K562 (cell line): Measurements from ENCODE around the gene NRXN2. TPM values are rescaled to one million over a fixed set of nuclear protein-coding genes. Genes with fewer than 3 reads are reported as not detected.

Experiments used
- BCOR ChIP-seq: fragments of 450-650 bp; IDR thresholded peaks from 2 replicates; pipeline ENCODE4 v1.6.1; 2016
- ETV6 ChIP-seq, 3 experiments: fragments of 150-350 bp in 1 of 3; sonication (generic) in 1 of 3; formaldehyde crosslinking in 1 of 3; IDR thresholded peaks; 2 replicates each; pipeline versions ENCODE4 v1.6.1 to v1.8.0; 2014 to 2022; ENCODE audit warnings: borderline replicate concordance in 2 of 3, low read depth in 2 of 3, antibody characterized with exemption in 1 of 3, low read length in 1 of 3, mild to moderate bottlenecking in 1 of 3, missing genetic modification reagents in 1 of 3
- FOXJ3 ChIP-seq: sonication (generic); formaldehyde crosslinking; IDR thresholded peaks from 2 replicates; pipeline ENCODE4 v1.4.0; 2020; ENCODE audit warnings: mild to moderate bottlenecking, missing genetic modification reagents
- GATA2 ChIP-seq: sonication (generic); formaldehyde crosslinking; IDR thresholded peaks from 2 replicates; pipeline ENCODE4 v1.4.0; 2020; ENCODE audit warnings: mild to moderate bottlenecking, missing genetic modification reagents
- MIER1 ChIP-seq: fragments of 450-650 bp; IDR thresholded peaks from 2 replicates; pipeline ENCODE4 v1.6.1; 2016; ENCODE audit warnings: antibody characterized with exemption, mild to moderate bottlenecking, low read depth
- MTF1 ChIP-seq: fragments of 250-450 bp; sonication (Bioruptor Pico); IDR thresholded peaks from 2 replicates; pipeline ENCODE4 v1.9.0; 2021; ENCODE audit warnings: moderate library complexity, mild to moderate bottlenecking, inconsistent platforms, borderline replicate concordance
- MYNN ChIP-seq, 2 experiments: sonication (generic); formaldehyde crosslinking in 1 of 2; IDR thresholded peaks; 2 replicates each; pipeline versions ENCODE4 v1.5.0 to v1.6.1; 2016 to 2020; ENCODE audit warnings: antibody characterized with exemption in 1 of 2, missing genetic modification reagents in 1 of 2
- NBN ChIP-seq: fragments of 450-650 bp; IDR thresholded peaks from 2 replicates; pipeline ENCODE4 v1.6.1; 2016; ENCODE audit warnings: low read depth, mild to moderate bottlenecking
- SMAD2 ChIP-seq: fragments of 150-350 bp; IDR thresholded peaks from 2 replicates; pipeline ENCODE4 v1.6.1; 2014; ENCODE audit warnings: low read depth, mild to moderate bottlenecking, low read length
- STAG1 ChIP-seq: sonication (generic); formaldehyde crosslinking; IDR thresholded peaks from 2 replicates; pipeline ENCODE4 v1.5.0; 2020; ENCODE audit warnings: missing genetic modification reagents, borderline replicate concordance
- TAF15 ChIP-seq: fragments of 200-400 bp; formaldehyde crosslinking; IDR thresholded peaks from 2 replicates; pipeline ENCODE4 v1.6.1; 2017; ENCODE audit warnings: mild to moderate bottlenecking, low read depth, low read length, moderate library complexity
- YY1 ChIP-seq, 3 experiments: IDR thresholded peaks; 2 replicates each; pipeline ENCODE4 v1.6.1; 2011; ENCODE audit warnings: low read length in 2 of 3, mild to moderate bottlenecking in 2 of 3, moderate library complexity in 2 of 3, borderline replicate concordance in 1 of 3, control low read depth in 1 of 3, low read depth in 1 of 3; ENCODE audit not compliant: insufficient read depth in 3 of 3, insufficient replicate concordance in 2 of 3, control insufficient read depth in 1 of 3, insufficient read length in 1 of 3; ENCODE audit errors: extremely low read depth in 1 of 3
- ZNF384 ChIP-seq: IDR thresholded peaks from 2 replicates; pipeline ENCODE4 v1.6.1; 2012; ENCODE audit warnings: low read depth, low read length, improper control_type of control experiment
- polyA plus RNA-seq, 8 experiments: library from polyadenylated mRNA; depleted of rRNA in 4 of 8; stranded (reverse) in 5 of 8; unstranded in 3 of 8; fragments of >200 nt; fragmentation: Nextera tagmentation in 2 of 8; fragmentation: Illumina TruSeq in 1 of 8; extraction: Ambion mirVana in 2 of 8; extraction: Trizol in 1 of 8; gene quantifications; 2 replicates each; pipeline versions ENCODE4 v1.2.1 to v1.2.3, GENCODE V29; 2011 to 2014; ENCODE audit warnings: inconsistent platforms in 1 of 8, missing spikeins in 1 of 8
- total RNA-seq, 7 experiments: library from RNA; depleted of rRNA in 6 of 7; stranded (reverse); fragments of >200 nt in 6 of 7; fragmentation: Illumina TruSeq in 2 of 7; extraction: Trizol in 2 of 7; gene quantifications; 2 replicates each; pipeline versions ENCODE4 v1.2.1 to v1.2.3, GENCODE V29; 2011 to 2021; ENCODE audit warnings: low replicate concordance in 1 of 7
- TF ChIP-seq, protein P1 (sequence below): fragments of 450-650 bp; IDR thresholded peaks from 2 replicates; pipeline ENCODE4 v1.6.1; 2016; ENCODE audit warnings: borderline replicate concordance
- TF ChIP-seq, protein P2 (sequence below): fragments of 250-450 bp; sonication (Bioruptor Pico); IDR thresholded peaks from 2 replicates; pipeline ENCODE4 v1.8.0; 2022; ENCODE audit warnings: inconsistent platforms
- TF ChIP-seq, protein P3 (sequence below): sonication (generic); formaldehyde crosslinking; IDR thresholded peaks from 2 replicates; pipeline ENCODE4 v1.8.0; 2023; ENCODE audit warnings: mild to moderate bottlenecking, missing genetic modification reagents
- TF ChIP-seq, protein P4 (sequence below), 2 experiments: IDR thresholded peaks in 1 of 2; conservative IDR thresholded peaks in 1 of 2; 2 replicates each; pipeline ENCODE4 v1.6.1; 2016; ENCODE audit warnings: low read depth in 2 of 2, mild to moderate bottlenecking in 1 of 2, missing compliant biosample characterization in 1 of 2, missing genetic modification characterization in 1 of 2, moderate library complexity in 1 of 2

NRXN2 gene
- total and polyA plus RNA-seq, 9 of the 15 experiments (the other 6 are each of a cell fraction or from before 2014, with no cell fraction given), result 0.07 to 0.47 (median 0.15) TPM; not detected in 4

DNA sequence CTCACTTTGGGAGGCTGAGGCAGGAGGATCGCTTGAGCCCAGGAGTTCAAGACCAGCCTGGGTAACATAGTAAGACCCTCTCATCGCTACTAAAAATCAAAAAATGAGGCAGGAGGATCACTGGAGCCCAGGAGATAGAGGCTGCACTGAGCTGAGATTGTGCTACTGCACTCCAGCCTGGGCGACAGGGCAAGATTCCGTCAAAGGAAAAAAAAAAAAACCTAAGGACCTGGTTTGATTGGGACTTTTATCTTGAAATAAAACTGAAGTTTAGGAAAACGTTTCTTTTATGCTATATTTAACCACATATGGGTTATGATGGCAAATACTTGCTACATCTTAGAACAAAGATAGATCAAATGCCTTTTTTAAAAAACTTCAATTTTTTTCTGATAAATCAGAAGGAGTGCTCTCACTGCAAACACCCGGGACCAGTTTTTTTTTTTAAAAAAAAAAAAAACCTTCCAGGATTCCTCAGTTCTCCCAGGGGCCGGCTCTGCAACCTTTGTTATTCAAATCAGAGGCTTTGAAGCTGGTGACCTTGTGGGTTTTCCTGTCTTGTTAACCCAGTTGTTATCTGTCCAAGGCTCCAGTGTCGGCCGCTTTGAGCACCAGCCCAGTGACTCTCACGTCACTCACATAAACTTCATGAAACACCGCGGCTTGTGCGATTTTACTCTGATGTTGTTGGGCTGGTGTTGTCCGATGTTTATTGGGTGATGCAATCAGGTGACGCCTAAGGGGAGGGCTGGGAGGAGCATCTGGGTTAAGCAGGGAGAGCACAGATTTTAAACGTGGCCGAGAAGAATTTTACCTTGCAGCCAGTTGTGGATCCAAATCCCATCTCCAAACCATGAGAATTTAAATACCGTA is 156.7 kb downstream of the NRXN2 start (continued):
- TF ChIP-seq ETV6 (IDR thresholded peaks at IDR 0.05; ENCODE audit: borderline replicate concordance in 1 of 2, low read depth in 2 of 2, low read length in 1 of 2) (no peak), ETV6 (CRISPR knock-in tag; IDR thresholded peaks at IDR 0.05; ENCODE audit: borderline replicate concordance) (no peak), STAG1 (CRISPR knock-in tag) (no peak), GATA2 (CRISPR knock-in tag) (no peak), ZNF384 (peak; percentile 41), NBN (no peak), BCOR (no peak), MIER1 (no peak), MYNN (IDR thresholded peaks at IDR 0.05) (no peak), MYNN (CRISPR knock-in tag; IDR thresholded peaks at IDR 0.05) (no peak), SMAD2 (no peak), YY1 (IDR thresholded peaks at IDR 0.05; ENCODE audit: borderline replicate concordance in 1 of 3, control insufficient read depth in 1 of 3, extremely low read depth in 1 of 3, insufficient read depth in 3 of 3, insufficient read length in 1 of 3, insufficient replicate concordance in 2 of 3, low read depth in 1 of 3, low read length in 2 of 3) (no peak), TAF15 (no peak), FOXJ3 (no peak), MTF1 (no peak)
- TF ChIP-seq, protein P1, sequence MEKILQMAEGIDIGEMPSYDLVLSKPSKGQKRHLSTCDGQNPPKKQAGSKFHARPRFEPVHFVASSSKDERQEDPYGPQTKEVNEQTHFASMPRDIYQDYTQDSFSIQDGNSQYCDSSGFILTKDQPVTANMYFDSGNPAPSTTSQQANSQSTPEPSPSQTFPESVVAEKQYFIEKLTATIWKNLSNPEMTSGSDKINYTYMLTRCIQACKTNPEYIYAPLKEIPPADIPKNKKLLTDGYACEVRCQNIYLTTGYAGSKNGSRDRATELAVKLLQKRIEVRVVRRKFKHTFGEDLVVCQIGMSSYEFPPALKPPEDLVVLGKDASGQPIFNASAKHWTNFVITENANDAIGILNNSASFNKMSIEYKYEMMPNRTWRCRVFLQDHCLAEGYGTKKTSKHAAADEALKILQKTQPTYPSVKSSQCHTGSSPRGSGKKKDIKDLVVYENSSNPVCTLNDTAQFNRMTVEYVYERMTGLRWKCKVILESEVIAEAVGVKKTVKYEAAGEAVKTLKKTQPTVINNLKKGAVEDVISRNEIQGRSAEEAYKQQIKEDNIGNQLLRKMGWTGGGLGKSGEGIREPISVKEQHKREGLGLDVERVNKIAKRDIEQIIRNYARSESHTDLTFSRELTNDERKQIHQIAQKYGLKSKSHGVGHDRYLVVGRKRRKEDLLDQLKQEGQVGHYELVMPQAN, result no peak
- TF ChIP-seq, protein P2, sequence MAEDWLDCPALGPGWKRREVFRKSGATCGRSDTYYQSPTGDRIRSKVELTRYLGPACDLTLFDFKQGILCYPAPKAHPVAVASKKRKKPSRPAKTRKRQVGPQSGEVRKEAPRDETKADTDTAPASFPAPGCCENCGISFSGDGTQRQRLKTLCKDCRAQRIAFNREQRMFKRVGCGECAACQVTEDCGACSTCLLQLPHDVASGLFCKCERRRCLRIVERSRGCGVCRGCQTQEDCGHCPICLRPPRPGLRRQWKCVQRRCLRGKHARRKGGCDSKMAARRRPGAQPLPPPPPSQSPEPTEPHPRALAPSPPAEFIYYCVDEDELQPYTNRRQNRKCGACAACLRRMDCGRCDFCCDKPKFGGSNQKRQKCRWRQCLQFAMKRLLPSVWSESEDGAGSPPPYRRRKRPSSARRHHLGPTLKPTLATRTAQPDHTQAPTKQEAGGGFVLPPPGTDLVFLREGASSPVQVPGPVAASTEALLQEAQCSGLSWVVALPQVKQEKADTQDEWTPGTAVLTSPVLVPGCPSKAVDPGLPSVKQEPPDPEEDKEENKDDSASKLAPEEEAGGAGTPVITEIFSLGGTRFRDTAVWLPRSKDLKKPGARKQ (CRISPR knock-in tag), result no peak
- TF ChIP-seq, protein P3, sequence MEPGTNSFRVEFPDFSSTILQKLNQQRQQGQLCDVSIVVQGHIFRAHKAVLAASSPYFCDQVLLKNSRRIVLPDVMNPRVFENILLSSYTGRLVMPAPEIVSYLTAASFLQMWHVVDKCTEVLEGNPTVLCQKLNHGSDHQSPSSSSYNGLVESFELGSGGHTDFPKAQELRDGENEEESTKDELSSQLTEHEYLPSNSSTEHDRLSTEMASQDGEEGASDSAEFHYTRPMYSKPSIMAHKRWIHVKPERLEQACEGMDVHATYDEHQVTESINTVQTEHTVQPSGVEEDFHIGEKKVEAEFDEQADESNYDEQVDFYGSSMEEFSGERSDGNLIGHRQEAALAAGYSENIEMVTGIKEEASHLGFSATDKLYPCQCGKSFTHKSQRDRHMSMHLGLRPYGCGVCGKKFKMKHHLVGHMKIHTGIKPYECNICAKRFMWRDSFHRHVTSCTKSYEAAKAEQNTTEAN (CRISPR knock-in tag), result no peak
- TF ChIP-seq, protein P4, sequence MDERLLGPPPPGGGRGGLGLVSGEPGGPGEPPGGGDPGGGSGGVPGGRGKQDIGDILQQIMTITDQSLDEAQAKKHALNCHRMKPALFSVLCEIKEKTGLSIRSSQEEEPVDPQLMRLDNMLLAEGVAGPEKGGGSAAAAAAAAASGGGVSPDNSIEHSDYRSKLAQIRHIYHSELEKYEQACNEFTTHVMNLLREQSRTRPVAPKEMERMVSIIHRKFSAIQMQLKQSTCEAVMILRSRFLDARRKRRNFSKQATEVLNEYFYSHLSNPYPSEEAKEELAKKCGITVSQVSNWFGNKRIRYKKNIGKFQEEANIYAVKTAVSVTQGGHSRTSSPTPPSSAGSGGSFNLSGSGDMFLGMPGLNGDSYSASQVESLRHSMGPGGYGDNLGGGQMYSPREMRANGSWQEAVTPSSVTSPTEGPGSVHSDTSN (CRISPR knock-in tag; IDR thresholded peaks at IDR 0.05; ENCODE audit: low read depth), result peak; percentile 51
- TF ChIP-seq, protein P4 (tag; conservative IDR thresholded peaks at IDR 0.05; ENCODE audit: low read depth), result peak; percentile 66
